T-helper 22 cell (primary cell): Measurements from ENCODE around the gene C1orf35.

ENCODE experiments used
- DNase-seq: peaks from one replicate; pipeline ENCODE4 v3.0.0-alpha.2; 2020; ENCODE audit warnings: low read depth

Gene C1orf35

GRCh38 chr1:228102791-228103620 lies at the start of gene C1orf35:
Gene C1orf35, minus strand, starts transcription at chr1:228103325. Its CDS starts 98 bp downstream, at chr1:228103227.
- DNase-seq = peak; percentile 88

- no peak for DNase-seq
Observed at GRCh38 chr1:228152918-228153258, 49.8 kb upstream of the C1orf35 start.

GRCh38 chr1:228152097-228152917 lies 49.2 kb upstream of the C1orf35 start:
- DNase-seq = no peak

GRCh38 chr1:228151180-228151925 lies 48.2 kb upstream of the C1orf35 start:
- no peak for DNase-seq

GRCh38 chr1:228150461-228151179 lies 47.5 kb upstream of the C1orf35 start:
- DNase-seq = no peak

GRCh38 chr1:228150120-228150460 lies 47.0 kb upstream of the C1orf35 start:
- DNase-seq = no peak

- DNase-seq = no peak
Observed at GRCh38 chr1:228149406-228150119, 46.4 kb upstream of the C1orf35 start, which contains the start of gene GJC2. Gene GJC2, plus strand, starts transcription at chr1:228149930. Its CDS starts 7,829 bp downstream, at chr1:228157759.

GRCh38 chr1:228148935-228149405 lies 45.8 kb upstream of the C1orf35 start:
- no peak for DNase-seq

- DNase-seq = no peak
Observed at GRCh38 chr1:228148196-228148861, 45.2 kb upstream of the C1orf35 start.

GRCh38 chr1:228147768-228148167 lies 44.6 kb upstream of the C1orf35 start:
- DNase-seq = no peak

GRCh38 chr1:228147151-228147693 lies 44.1 kb upstream of the C1orf35 start:
- no peak for DNase-seq

- DNase-seq = no peak
Observed at GRCh38 chr1:228146417-228147150, 43.5 kb upstream of the C1orf35 start.

GRCh38 chr1:228145463-228146416 lies 42.6 kb upstream of the C1orf35 start:
- DNase-seq = no peak

GRCh38 chr1:228144993-228145343 lies 41.8 kb upstream of the C1orf35 start:
- no peak for DNase-seq

GRCh38 chr1:228144193-228144992 lies 41.3 kb upstream of the C1orf35 start:
- no peak for DNase-seq

- no peak for DNase-seq
Observed at GRCh38 chr1:228143480-228144192, 40.5 kb upstream of the C1orf35 start.

GRCh38 chr1:228142701-228143136 lies 39.6 kb upstream of the C1orf35 start:
- no peak for DNase-seq
